ENCODE data around the gene TMEM139.

- TF ChIP-seq CTCF (IDR thresholded peaks at IDR 0.05; ENCODE audit: insufficient read depth, low read depth, low read length) (no peak), EZH2 (IDR thresholded peaks at IDR 0.05; ENCODE audit: insufficient read depth, low read length) (no peak)
These were observed 20.2 kb downstream of the TMEM139 start for GRCh38 chr7:143304938-143305337.

Data from astrocyte (in vitro differentiated cells and primary cell).